Measurements from ENCODE around the gene TMA16.

DNA sequence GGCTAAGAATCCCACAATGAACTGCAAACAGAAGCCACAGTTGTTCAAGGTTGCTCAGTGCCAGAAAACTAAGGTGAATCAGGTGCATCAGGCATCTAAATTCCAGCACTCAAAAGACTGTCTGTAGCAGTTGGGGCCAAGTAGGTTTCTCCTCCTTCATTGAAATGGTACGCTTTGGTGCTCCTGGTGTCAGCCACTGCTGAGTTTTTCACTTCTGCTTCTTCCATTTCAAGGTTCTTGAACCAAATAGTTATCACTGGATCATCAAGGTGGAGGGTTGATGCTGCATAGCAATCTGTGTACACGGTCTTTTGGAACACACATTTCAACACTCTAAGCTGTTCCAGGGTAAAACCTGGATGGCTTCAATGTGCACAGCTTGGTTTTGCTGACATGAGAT lies 74.4 kb downstream of the TMA16 start:
- TF ChIP-seq HDAC1 (CRISPR knock-in tag; IDR thresholded peaks at IDR 0.05) (no peak), ZNF230 (CRISPR knock-in tag; IDR thresholded peaks at IDR 0.05) (no peak), SMARCC2 (IDR thresholded peaks at IDR 0.05) (no peak), KDM1A (CRISPR knock-in tag; IDR thresholded peaks at IDR 0.05) (no peak), FOSL1 (CRISPR knock-in tag; IDR thresholded peaks at IDR 0.05; ENCODE audit: borderline replicate concordance) (no peak), MEF2D (CRISPR knock-in tag; IDR thresholded peaks at IDR 0.05) (no peak)

All from HepG2 (cell line).